CD8-positive, alpha-beta memory T cell (primary cell): ENCODE data around the gene CDK14. TPM values are rescaled to one million over a fixed set of nuclear protein-coding genes. Genes with fewer than 3 reads are reported as not detected.

Experiments used
- CTCF ChIA-PET: fragments of 350-600 bp; sonication (Branson Sonifier 250); formaldehyde crosslinking; loops from one replicate; lab custom pipeline; 2021; ENCODE audit warnings: antibody characterized with exemption; lab: Charles Lee
- POLR2A ChIA-PET: fragments of 350-600 bp; sonication (Branson Sonifier 250); formaldehyde crosslinking; loops from one replicate; lab custom pipeline; 2021; ENCODE audit warnings: antibody characterized with exemption; lab: Charles Lee
- DNase-seq, 5 donors: peaks; one replicate each; pipeline versions ENCODE4 v3.0.0 to v3.0.0-alpha.2; 2020 to 2022; ENCODE audit warnings: mixed read lengths in 1 of 5
- H3K27ac ChIP-seq: one replicate; pipeline ENCODE4 v1.7.0; 2013; ENCODE audit warnings: low read depth, mild to moderate bottlenecking, low read length, moderate library complexity
- H3K27me3 ChIP-seq: 2 replicates; pipeline ENCODE4 v1.7.0; 2013; ENCODE audit warnings: low read length, mild to moderate bottlenecking; ENCODE audit not compliant: insufficient read depth, poor library complexity, severe bottlenecking
- H3K36me3 ChIP-seq: 2 replicates; pipeline ENCODE4 v1.7.0; 2013; ENCODE audit warnings: mild to moderate bottlenecking, low read length, moderate library complexity; ENCODE audit not compliant: insufficient read depth
- H3K4me1 ChIP-seq: 2 replicates; pipeline ENCODE4 v1.7.0; 2013; ENCODE audit warnings: mild to moderate bottlenecking, low read length, moderate library complexity; ENCODE audit not compliant: insufficient read depth
- H3K4me3 ChIP-seq: 2 replicates; pipeline ENCODE4 v1.7.0; 2013; ENCODE audit warnings: mild to moderate bottlenecking, low read length
- H3K9me3 ChIP-seq: 2 replicates; pipeline ENCODE4 v1.7.0; 2013; ENCODE audit warnings: mild to moderate bottlenecking, low read length
- H3K27ac Mint-ChIP-seq, 8 donors: one replicate each; pipeline ENCODE4 v1.8.0; 2020 to 2021; ENCODE audit warnings: mixed read lengths in 8 of 8, mild to moderate bottlenecking in 6 of 8, inconsistent platforms in 3 of 8, moderate library complexity in 3 of 8
- H3K27me3 Mint-ChIP-seq, 2 donors: one replicate each; pipeline ENCODE4 v1.8.0; 2020 to 2021; ENCODE audit warnings: mixed read lengths in 2 of 2, mild to moderate bottlenecking in 1 of 2, moderate library complexity in 1 of 2
- H3K36me3 Mint-ChIP-seq, 3 donors: one replicate each; pipeline ENCODE4 v1.8.0; 2020 to 2021; ENCODE audit warnings: mixed read lengths in 3 of 3, inconsistent platforms in 1 of 3, mild to moderate bottlenecking in 1 of 3
- H3K4me1 Mint-ChIP-seq, 3 donors: one replicate each; pipeline ENCODE4 v1.8.0; 2020 to 2021; ENCODE audit warnings: mixed read lengths in 3 of 3, inconsistent platforms in 1 of 3, mild to moderate bottlenecking in 1 of 3
- H3K4me3 Mint-ChIP-seq, 7 donors: one replicate each; pipeline ENCODE4 v1.8.0; 2020 to 2021; ENCODE audit warnings: mixed read lengths in 7 of 7, mild to moderate bottlenecking in 6 of 7, moderate library complexity in 4 of 7, inconsistent platforms in 2 of 7
- H3K9me3 Mint-ChIP-seq, 5 donors: one replicate each; pipeline ENCODE4 v1.8.0; 2020 to 2022; ENCODE audit warnings: mixed read lengths in 5 of 5, mild to moderate bottlenecking in 3 of 5, moderate library complexity in 2 of 5, inconsistent platforms in 1 of 5
- polyA plus RNA-seq: library from polyadenylated mRNA; unstranded; fragments of 300-500 nt; fragmentation: Illumina TruSeq; gene quantifications from one replicate; pipeline ENCODE4 v1.2.3, GENCODE V29; 2021
- total RNA-seq, 2 experiments: library from RNA; stranded (reverse); gene quantifications; one replicate each; pipeline ENCODE4 v1.2.3, GENCODE V29; 2021

Gene CDK14
- total and polyA plus RNA-seq, 3 experiments from 2014 or later: 0.05 to 0.20 TPM; not detected in 1

DNA sequence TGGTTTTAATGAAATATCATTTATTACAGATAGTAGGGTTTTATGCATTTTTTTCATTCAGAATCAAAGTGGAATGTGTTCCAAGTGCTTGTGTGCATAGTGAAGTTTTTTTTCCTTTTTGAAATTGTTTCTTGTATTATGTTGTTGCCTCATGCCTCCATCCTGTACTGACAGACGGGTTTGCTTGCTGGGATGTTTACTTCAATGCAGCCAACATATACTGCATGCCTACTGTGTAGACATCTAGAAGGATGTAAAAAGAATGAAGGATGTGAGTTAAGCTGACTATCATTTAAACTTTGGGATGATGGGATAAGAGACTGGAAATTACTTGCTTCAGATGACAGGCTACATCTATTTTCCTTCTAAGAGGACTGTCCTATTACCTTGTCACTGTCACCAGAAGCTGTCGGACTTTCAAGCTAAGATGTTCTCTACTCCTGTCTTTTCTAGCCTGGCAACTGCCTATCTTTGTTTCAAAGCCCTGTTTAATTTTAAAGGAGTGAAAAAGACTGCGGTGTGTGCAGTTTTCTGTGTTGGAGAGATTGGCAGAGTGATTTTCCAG lies 243.7 kb downstream of the CDK14 start:
- Histone ChIP-seq H3K27me3 (no peaks in the 10 kb centered on the region), H3K4me3 (no peak overlapping the region), H3K4me1 (no peaks in the 10 kb centered on the region), H3K36me3 (no peaks in the 10 kb centered on the region), H3K9me3 (no peaks in the 10 kb centered on the region), H3K27ac (no peak overlapping the region)
- Mint-ChIP-seq H3K27me3 (no peaks in the 10 kb centered on the region), H3K9me3 (peaks cover 14 to 19% (median 16%) of the 10 kb centered on the region in 5 donors), H3K4me1 (no peaks in the 10 kb centered on the region), H3K27ac (no peak overlapping the region), H3K4me3 (no peak overlapping the region), H3K36me3 (no peaks in the 10 kb centered on the region)
- ChIA-PET CTCF (no interaction called here), POLR2A (no interaction called here)
- no peak for DNase-seq

DNA sequence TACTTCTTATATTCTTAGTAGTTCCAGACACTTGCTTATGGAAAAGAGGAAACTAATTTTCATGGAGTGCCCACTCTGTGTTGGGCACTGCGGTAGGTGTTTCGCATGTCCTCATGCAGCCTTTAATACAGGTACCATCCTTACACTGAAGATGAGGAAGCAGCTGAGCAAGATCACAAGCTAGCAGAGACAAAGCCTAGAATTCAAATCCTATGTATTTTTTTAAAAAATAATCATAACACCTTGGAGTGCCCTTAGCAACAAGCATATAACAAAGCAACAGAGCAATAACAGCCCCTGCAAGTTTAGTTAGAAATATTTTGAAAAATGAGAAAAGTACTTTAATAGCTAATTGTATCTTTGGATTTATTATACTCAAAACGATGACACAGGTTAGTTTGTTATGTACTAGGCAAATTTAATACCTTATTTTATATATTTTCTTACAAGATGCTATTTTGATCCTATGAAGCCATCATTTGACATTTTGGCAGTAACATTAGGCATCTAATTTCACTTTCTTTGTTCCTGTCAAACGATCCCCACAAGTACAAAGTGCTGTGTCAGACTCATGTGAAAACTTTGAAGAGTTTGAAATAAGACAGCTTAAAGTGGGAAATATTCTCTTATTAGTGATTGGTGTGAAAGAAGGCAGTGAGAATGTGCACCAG lies 245.8 kb downstream of the CDK14 start:
- DNase-seq: no peak
- Mint-ChIP-seq H3K9me3 (peaks cover 12 to 19% (median 16%) of the 10 kb centered on the region in 5 donors), H3K4me3 (no peak overlapping the region), H3K27me3 (no peaks in the 10 kb centered on the region), H3K4me1 (no peaks in the 10 kb centered on the region), H3K36me3 (no peaks in the 10 kb centered on the region), H3K27ac (no peak overlapping the region)
- no peak overlapping the region for H3K4me3 ChIP-seq
- no peak overlapping the region for H3K27ac ChIP-seq
- CTCF ChIA-PET: no interaction called here
- H3K27me3 ChIP-seq: no peaks in the 10 kb centered on the region
- H3K4me1 ChIP-seq: no peaks in the 10 kb centered on the region
- POLR2A ChIA-PET: no interaction called here
- H3K9me3 ChIP-seq: no peaks in the 10 kb centered on the region
- H3K36me3 ChIP-seq: no peaks in the 10 kb centered on the region

DNA sequence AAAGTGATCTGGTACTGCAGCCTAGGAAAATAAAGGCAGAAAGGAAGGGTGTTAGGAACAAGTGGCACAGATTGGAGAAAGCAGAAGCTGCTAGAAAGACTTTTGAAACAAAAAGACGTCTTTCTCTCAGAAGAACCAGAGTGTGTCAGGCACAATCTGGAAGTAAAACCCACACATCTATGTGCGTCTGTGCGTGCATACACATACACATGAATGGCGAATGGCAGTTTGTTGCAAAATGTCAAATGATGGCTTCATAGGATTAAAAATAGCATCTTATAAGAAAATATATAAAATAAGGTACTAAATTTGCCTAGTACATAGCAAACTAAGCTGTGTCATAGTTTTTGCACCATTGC lies 246.3 kb downstream of the CDK14 start:
- H3K4me3 Mint-ChIP-seq: no peak overlapping the region
- no peaks in the 10 kb centered on the region for H3K27me3 Mint-ChIP-seq
- Histone ChIP-seq H3K4me1 (no peaks in the 10 kb centered on the region), H3K27me3 (no peaks in the 10 kb centered on the region), H3K4me3 (no peak overlapping the region), H3K36me3 (no peaks in the 10 kb centered on the region), H3K9me3 (no peaks in the 10 kb centered on the region), H3K27ac (no peak overlapping the region)
- CTCF ChIA-PET: no interaction called here
- H3K9me3 Mint-ChIP-seq: peaks cover 12 to 19% (median 15%) of the 10 kb centered on the region in 5 donors
- POLR2A ChIA-PET: no interaction called here
- no peak for DNase-seq
- no peaks in the 10 kb centered on the region for H3K36me3 Mint-ChIP-seq
- no peak overlapping the region for H3K27ac Mint-ChIP-seq
- no peaks in the 10 kb centered on the region for H3K4me1 Mint-ChIP-seq

DNA sequence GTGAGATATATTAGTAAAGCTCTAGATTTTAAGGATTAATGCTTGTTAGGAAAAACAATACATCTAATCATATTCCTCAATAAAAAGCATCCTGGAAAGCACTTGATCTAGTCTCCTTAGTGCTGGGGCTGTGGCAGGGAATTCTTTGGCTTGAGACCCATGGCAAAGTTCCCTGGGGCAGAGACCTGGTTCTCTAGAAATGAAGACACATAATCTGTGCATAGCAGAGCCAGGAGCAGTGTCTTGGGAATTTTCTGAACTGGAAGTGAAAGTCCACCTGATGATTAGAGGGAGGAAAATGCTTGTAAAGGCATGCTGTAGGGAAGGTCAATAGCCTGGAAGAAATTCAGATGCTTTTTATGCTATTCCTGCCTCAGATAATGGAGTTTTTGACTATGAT lies 247.4 kb downstream of the CDK14 start:
- DNase-seq: no peak
- POLR2A ChIA-PET: no interaction called here
- no peaks in the 10 kb centered on the region for H3K36me3 Mint-ChIP-seq
- peaks cover 9 to 14% (median 12%) of the 10 kb centered on the region in 5 donors for H3K9me3 Mint-ChIP-seq
- H3K27me3 Mint-ChIP-seq: no peaks in the 10 kb centered on the region
- H3K4me3 Mint-ChIP-seq: no peak overlapping the region
- no peaks in the 10 kb centered on the region for H3K36me3 ChIP-seq
- H3K27ac Mint-ChIP-seq: no peak overlapping the region
- no peaks in the 10 kb centered on the region for H3K27me3 ChIP-seq
- no peaks in the 10 kb centered on the region for H3K4me1 ChIP-seq
- no peaks in the 10 kb centered on the region for H3K4me1 Mint-ChIP-seq
- CTCF ChIA-PET: no interaction called here
- no peak overlapping the region for H3K4me3 ChIP-seq
- H3K27ac ChIP-seq: no peak overlapping the region
- H3K9me3 ChIP-seq: no peaks in the 10 kb centered on the region

DNA sequence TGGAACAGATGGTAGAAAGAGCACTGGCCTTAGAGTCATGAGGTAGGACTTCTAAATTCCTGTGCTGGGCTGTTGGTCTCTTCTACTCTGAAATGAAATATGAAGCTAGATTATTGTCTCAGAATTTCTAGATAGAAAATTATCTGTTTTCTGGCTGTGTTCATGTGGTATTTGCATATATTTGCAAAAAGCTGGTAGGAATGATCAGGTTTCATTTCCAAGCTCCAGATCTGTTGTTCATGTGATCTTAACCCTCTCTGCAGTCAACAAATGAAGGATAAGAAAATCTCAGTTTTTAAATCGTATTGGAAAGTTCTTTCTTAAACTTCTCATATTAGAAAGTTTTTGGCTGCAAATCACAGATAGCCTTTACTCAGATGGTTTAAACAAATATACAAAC lies 248.3 kb downstream of the CDK14 start:
- DNase-seq: no peak
- Histone ChIP-seq H3K27ac (no peak overlapping the region), H3K36me3 (no peaks in the 10 kb centered on the region), H3K4me1 (no peaks in the 10 kb centered on the region), H3K9me3 (no peaks in the 10 kb centered on the region), H3K27me3 (no peaks in the 10 kb centered on the region), H3K4me3 (no peak overlapping the region)
- H3K4me1 Mint-ChIP-seq: no peaks in the 10 kb centered on the region
- ChIA-PET CTCF (no interaction called here), POLR2A (no interaction called here)
- H3K36me3 Mint-ChIP-seq: no peaks in the 10 kb centered on the region
- H3K9me3 Mint-ChIP-seq: peaks cover 1 to 7% (median 2%) of the 10 kb centered on the region in 5 donors
- H3K27ac Mint-ChIP-seq: no peak overlapping the region
- no peaks in the 10 kb centered on the region for H3K27me3 Mint-ChIP-seq
- H3K4me3 Mint-ChIP-seq: no peak overlapping the region

DNA sequence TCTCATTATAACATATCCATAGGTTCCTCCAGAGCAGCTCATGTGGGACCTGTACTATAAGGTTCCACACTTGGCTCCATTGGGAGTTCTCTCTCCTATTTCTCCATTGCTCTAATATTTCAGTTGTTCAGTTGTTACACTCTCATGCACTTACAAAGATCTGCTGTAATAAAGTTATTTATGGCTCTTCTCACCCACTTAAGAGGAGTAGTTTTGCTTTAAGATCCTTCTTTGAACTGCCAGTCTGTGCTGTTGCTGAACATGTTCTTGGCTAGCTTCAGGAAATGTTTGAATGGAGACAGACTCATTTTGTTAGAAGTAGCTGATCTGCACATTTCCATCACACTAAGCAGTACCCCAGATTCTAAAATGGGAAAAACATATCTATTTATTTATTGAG lies 250.1 kb downstream of the CDK14 start:
- Mint-ChIP-seq H3K27me3 (no peaks in the 10 kb centered on the region), H3K36me3 (no peaks in the 10 kb centered on the region), H3K4me1 (no peaks in the 10 kb centered on the region), H3K9me3 (peaks cover 0 to 3% (median 0%) of the 10 kb centered on the region in 5 donors), H3K4me3 (no peak overlapping the region), H3K27ac (no peak overlapping the region)
- no peak overlapping the region for H3K4me3 ChIP-seq
- H3K9me3 ChIP-seq: no peaks in the 10 kb centered on the region
- POLR2A ChIA-PET: no interaction called here
- no peaks in the 10 kb centered on the region for H3K4me1 ChIP-seq
- H3K27ac ChIP-seq: no peak overlapping the region
- no peaks in the 10 kb centered on the region for H3K27me3 ChIP-seq
- CTCF ChIA-PET: no interaction called here
- H3K36me3 ChIP-seq: no peaks in the 10 kb centered on the region
- no peak for DNase-seq

DNA sequence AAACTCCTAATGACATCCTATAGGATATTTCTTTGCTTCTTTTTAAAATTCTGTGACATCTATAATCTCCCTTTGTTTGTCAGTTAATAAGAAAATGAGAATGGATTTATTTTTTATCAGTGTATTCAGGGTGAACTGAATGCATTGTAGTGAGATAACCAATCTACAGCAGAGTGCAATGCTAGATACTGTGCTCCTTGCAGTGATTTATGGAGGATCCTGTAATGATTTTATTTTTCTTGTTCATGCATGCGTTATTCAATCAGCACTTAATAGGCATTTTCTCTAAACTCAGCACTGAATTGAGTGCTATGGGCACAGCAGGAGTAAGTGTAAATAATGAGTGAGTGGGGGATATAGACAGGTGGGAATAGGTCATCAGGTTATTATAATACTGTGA lies 253.9 kb downstream of the CDK14 start:
- no peaks in the 10 kb centered on the region for H3K27me3 Mint-ChIP-seq
- Histone ChIP-seq H3K4me3 (no peak overlapping the region), H3K9me3 (no peaks in the 10 kb centered on the region), H3K27ac (no peak overlapping the region), H3K4me1 (no peaks in the 10 kb centered on the region), H3K36me3 (no peaks in the 10 kb centered on the region), H3K27me3 (no peaks in the 10 kb centered on the region)
- H3K4me1 Mint-ChIP-seq: no peaks in the 10 kb centered on the region
- ChIA-PET POLR2A (no interaction called here), CTCF (no interaction called here)
- DNase-seq: no peak
- H3K27ac Mint-ChIP-seq: no peak overlapping the region
- H3K4me3 Mint-ChIP-seq: no peak overlapping the region
- peaks cover 0 to 3% (median 0%) of the 10 kb centered on the region in 5 donors for H3K9me3 Mint-ChIP-seq
- no peaks in the 10 kb centered on the region for H3K36me3 Mint-ChIP-seq

DNA sequence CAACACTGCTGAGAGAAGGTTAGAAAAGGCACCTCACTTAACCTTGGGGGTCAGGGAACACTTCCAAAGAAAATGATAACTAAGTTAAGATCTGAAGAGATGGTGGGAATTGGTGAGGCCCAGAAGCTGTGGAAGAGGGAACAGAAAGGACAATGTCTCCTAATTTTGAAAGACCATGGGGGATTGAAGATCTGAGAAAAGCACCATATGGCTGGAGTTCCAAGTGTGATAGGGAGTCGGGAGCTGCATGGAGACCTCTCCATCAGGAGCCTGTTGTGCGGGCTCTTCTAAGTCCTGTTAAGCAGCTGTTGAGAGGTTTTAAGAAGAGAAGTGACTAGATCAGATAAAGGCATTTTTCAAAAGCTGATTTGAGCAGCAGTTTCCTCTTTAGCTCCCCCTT lies 254.3 kb downstream of the CDK14 start:
- H3K27ac ChIP-seq: no peak overlapping the region
- no peaks in the 10 kb centered on the region for H3K27me3 Mint-ChIP-seq
- no peaks in the 10 kb centered on the region for H3K27me3 ChIP-seq
- DNase-seq: no peak
- H3K27ac Mint-ChIP-seq: no peak overlapping the region
- peaks cover 0 to 3% (median 0%) of the 10 kb centered on the region in 5 donors for H3K9me3 Mint-ChIP-seq
- H3K36me3 Mint-ChIP-seq: no peaks in the 10 kb centered on the region
- H3K36me3 ChIP-seq: no peaks in the 10 kb centered on the region
- H3K4me3 ChIP-seq: no peak overlapping the region
- H3K9me3 ChIP-seq: no peaks in the 10 kb centered on the region
- no peaks in the 10 kb centered on the region for H3K4me1 ChIP-seq
- POLR2A ChIA-PET: no interaction called here
- no peaks in the 10 kb centered on the region for H3K4me1 Mint-ChIP-seq
- CTCF ChIA-PET: no interaction called here
- no peak overlapping the region for H3K4me3 Mint-ChIP-seq
